Hepatocyte (in vitro differentiated cells): ENCODE results near the gene NOXA1. TPM values are rescaled to one million over a fixed set of nuclear protein-coding genes. Genes with fewer than 3 reads are reported as not detected.

ENCODE experiments used
- DNase-seq: peaks from one replicate; pipeline ENCODE4 v3.0.0-alpha.2; 2016; ENCODE audit warnings: low spot score
- H2AFZ ChIP-seq: fragments of 200-600 bp; sonication (generic); 2 replicates; pipeline ENCODE4 v1.6.0; 2016; ENCODE audit warnings: antibody characterized with exemption, mild to moderate bottlenecking
- H3K27ac ChIP-seq: fragments of 200-600 bp; sonication (generic); 2 replicates; pipeline ENCODE4 v1.5.1; 2016; ENCODE audit warnings: mild to moderate bottlenecking
- H3K27me3 ChIP-seq: fragments of 200-600 bp; sonication (generic); 2 replicates; pipeline ENCODE4 v1.6.1; 2016
- H3K36me3 ChIP-seq: fragments of 200-600 bp; sonication (generic); replicated peaks from 2 replicates; pipeline ENCODE4 v1.5.1; 2016; ENCODE audit warnings: low read depth; ENCODE audit not compliant: insufficient read depth
- H3K4me1 ChIP-seq: fragments of 200-600 bp; sonication (generic); 2 replicates; pipeline ENCODE4 v1.5.1; 2016; ENCODE audit warnings: mild to moderate bottlenecking, moderate library complexity; ENCODE audit not compliant: insufficient read depth
- H3K4me2 ChIP-seq: fragments of 200-600 bp; sonication (generic); 2 replicates; pipeline ENCODE4 v1.6.0; 2016
- H3K4me3 ChIP-seq: fragments of 200-600 bp; sonication (generic); 2 replicates; pipeline ENCODE4 v1.5.1; 2016; ENCODE audit warnings: mild to moderate bottlenecking
- H3K79me2 ChIP-seq: fragments of 200-600 bp; sonication (generic); 2 replicates; pipeline ENCODE4 v1.6.0; 2017; ENCODE audit warnings: mild to moderate bottlenecking
- H3K9me2 ChIP-seq: fragments of 200-600 bp; sonication (generic); replicated peaks from 2 replicates; pipeline ENCODE4 v1.6.0; 2017; ENCODE audit warnings: mild to moderate bottlenecking; ENCODE audit not compliant: insufficient read depth
- H3K9me3 ChIP-seq: fragments of 200-600 bp; sonication (generic); 2 replicates; pipeline ENCODE4 v1.5.1; 2016; ENCODE audit warnings: low read depth, mild to moderate bottlenecking
- H4K20me1 ChIP-seq: fragments of 200-600 bp; sonication (generic); 2 replicates; pipeline ENCODE4 v1.6.0; 2016; ENCODE audit warnings: mild to moderate bottlenecking; ENCODE audit not compliant: insufficient read depth, poor library complexity, severe bottlenecking
- EZH2 ChIP-seq: fragments of 200-600 bp; sonication (generic); IDR thresholded peaks from 2 replicates; pipeline ENCODE4 v1.6.1; 2016; ENCODE audit warnings: antibody characterized with exemption, mild to moderate bottlenecking, borderline replicate concordance
- EZH2phosphoT487 ChIP-seq: fragments of 200-600 bp; sonication (generic); IDR thresholded peaks from one replicate; pipeline ENCODE4 v1.6.1; 2018; ENCODE audit warnings: antibody characterized with exemption, mild to moderate bottlenecking, low read depth, moderate library complexity; ENCODE audit not compliant: unreplicated experiment, severe bottlenecking
- WGBS: methylation state at CpG from one replicate; pipeline ENCODE4 v1.1.6; 2016; ENCODE audit warnings: low lambda C conversion rate; ENCODE audit errors: missing lambda C conversion rate; 5-methylcytosine and 5-hydroxymethylcytosine counted together
- polyA plus RNA-seq: library from polyadenylated mRNA; unstranded; fragments of >200 nt; fragmentation: Nextera tagmentation; extraction: Ambion mirVana; gene quantifications from 2 replicates; pipeline ENCODE4 v1.2.1, GENCODE V29; 2016
- total RNA-seq: library from RNA; depleted of rRNA; stranded (reverse); fragments of >200 nt; gene quantifications from 2 replicates; pipeline ENCODE4 v1.2.3, GENCODE V29; 2014
- TF ChIP-seq, protein P1 (sequence below): fragments of 200-600 bp; sonication (generic); IDR thresholded peaks from 2 replicates; pipeline ENCODE4 v1.5.1; 2016; ENCODE audit warnings: antibody characterized with exemption, mild to moderate bottlenecking; ENCODE audit not compliant: poor library complexity

The NOXA1 gene
- total and polyA plus RNA-seq, 2 experiments from 2014 or later: 7.2 to 12.5 TPM

GRCh38 chr9:137427454-137428310 lies 4.5 kb downstream of the NOXA1 start:
- Histone ChIP-seq H3K4me2 (no peak overlapping the region), H3K36me3 (no peaks in the 10 kb centered on the region), H3K79me2 (peaks cover 3% of the 10 kb centered on the region), H3K27ac (no peak overlapping the region), H3K4me1 (peaks cover 5% of the 10 kb centered on the region), H3K9me3 (no peaks in the 10 kb centered on the region), H3K4me3 (no peak overlapping the region), H3K9me2 (no peaks in the 10 kb centered on the region), H4K20me1 (no peaks in the 10 kb centered on the region), H3K27me3 (no peaks in the 10 kb centered on the region), H2AFZ (no peak overlapping the region)
- no peak for DNase-seq
- WGBS: 88% methylated on average over 26 of the region's 27 CpGs
- TF ChIP-seq EZH2: no peak
- TF ChIP-seq, protein P1, sequence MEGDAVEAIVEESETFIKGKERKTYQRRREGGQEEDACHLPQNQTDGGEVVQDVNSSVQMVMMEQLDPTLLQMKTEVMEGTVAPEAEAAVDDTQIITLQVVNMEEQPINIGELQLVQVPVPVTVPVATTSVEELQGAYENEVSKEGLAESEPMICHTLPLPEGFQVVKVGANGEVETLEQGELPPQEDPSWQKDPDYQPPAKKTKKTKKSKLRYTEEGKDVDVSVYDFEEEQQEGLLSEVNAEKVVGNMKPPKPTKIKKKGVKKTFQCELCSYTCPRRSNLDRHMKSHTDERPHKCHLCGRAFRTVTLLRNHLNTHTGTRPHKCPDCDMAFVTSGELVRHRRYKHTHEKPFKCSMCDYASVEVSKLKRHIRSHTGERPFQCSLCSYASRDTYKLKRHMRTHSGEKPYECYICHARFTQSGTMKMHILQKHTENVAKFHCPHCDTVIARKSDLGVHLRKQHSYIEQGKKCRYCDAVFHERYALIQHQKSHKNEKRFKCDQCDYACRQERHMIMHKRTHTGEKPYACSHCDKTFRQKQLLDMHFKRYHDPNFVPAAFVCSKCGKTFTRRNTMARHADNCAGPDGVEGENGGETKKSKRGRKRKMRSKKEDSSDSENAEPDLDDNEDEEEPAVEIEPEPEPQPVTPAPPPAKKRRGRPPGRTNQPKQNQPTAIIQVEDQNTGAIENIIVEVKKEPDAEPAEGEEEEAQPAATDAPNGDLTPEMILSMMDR: no peak
- TF ChIP-seq EZH2phosphoT487: no peak

- WGBS: 89% methylated on average over 6 of the region's 6 CpGs
- no peaks in the 10 kb centered on the region for H4K20me1 ChIP-seq
- no peaks in the 10 kb centered on the region for H3K27me3 ChIP-seq
- TF ChIP-seq EZH2: no peak
- TF ChIP-seq, protein P1: no peak
- TF ChIP-seq EZH2phosphoT487: no peak
- H2AFZ ChIP-seq: no peak overlapping the region
- H3K36me3 ChIP-seq: no peaks in the 10 kb centered on the region
- H3K9me3 ChIP-seq: no peaks in the 10 kb centered on the region
- peaks cover 5% of the 10 kb centered on the region for H3K4me1 ChIP-seq
- peaks cover 3% of the 10 kb centered on the region for H3K79me2 ChIP-seq
- no peak overlapping the region for H3K4me2 ChIP-seq
- H3K4me3 ChIP-seq: no peak overlapping the region
- no peak overlapping the region for H3K27ac ChIP-seq
- H3K9me2 ChIP-seq: no peaks in the 10 kb centered on the region
- no peak for DNase-seq
These were observed 5.1 kb downstream of the NOXA1 start for GRCh38 chr9:137428311-137428630.

- no peak for TF ChIP-seq EZH2phosphoT487
- TF ChIP-seq, protein P1: no peak
- TF ChIP-seq EZH2: no peak
- Histone ChIP-seq H2AFZ (no peak overlapping the region), H3K9me2 (no peaks in the 10 kb centered on the region), H3K27ac (no peak overlapping the region), H4K20me1 (no peaks in the 10 kb centered on the region), H3K27me3 (no peaks in the 10 kb centered on the region), H3K4me1 (peaks cover 3% of the 10 kb centered on the region), H3K79me2 (peaks cover under 1% of the 10 kb centered on the region), H3K4me3 (no peak overlapping the region), H3K9me3 (no peaks in the 10 kb centered on the region), H3K4me2 (no peak overlapping the region), H3K36me3 (no peaks in the 10 kb centered on the region)
- WGBS: 92% methylated on average over 18 of the region's 27 CpGs
- no peak for DNase-seq
These were observed 5.8 kb downstream of the NOXA1 start for GRCh38 chr9:137428841-137429545.
